NB4 (cell line): Measurements from ENCODE around the gene FNDC8.
"Not testable (repeated sequence)": the region's sequence is repeated elsewhere in the genome, so short reads cannot be mapped to it uniquely, and the experiment has no call there.

ENCODE experiments used
- CTCF ChIP-seq: IDR thresholded peaks from one replicate; pipeline ENCODE4 v1.5.1; 2012; ENCODE audit warnings: low read depth, low read length
- POLR2A ChIP-seq: IDR thresholded peaks from 2 replicates; pipeline ENCODE4 v1.6.1; 2011; ENCODE audit warnings: mild to moderate bottlenecking; ENCODE audit not compliant: insufficient read length; ENCODE audit errors: extremely low read depth

- TF ChIP-seq CTCF, POLR2A: not testable (repeated sequence)
Measured at GRCh38 chr17:35110791-35111190, 10.6 kb upstream of the FNDC8 start.
